Left ventricle myocardium superior (tissue), 1 donor: Measurements from ENCODE around the gene DOCK9. TPM values are rescaled to one million over a fixed set of nuclear protein-coding genes. Genes with fewer than 3 reads are reported as not detected.
"Not testable (repeated sequence)": the region's sequence is repeated elsewhere in the genome, so short reads cannot be mapped to it uniquely, and the experiment has no call there.

Experiments used
- ATAC-seq: fragments of 200-7000 bp; cut with Tn5 transposase; one replicate; pipeline ENCODE4 v1.9.1; 2020; ENCODE audit warnings: mild to moderate bottlenecking, moderate library complexity
- DNase-seq: peaks from one replicate; pipeline ENCODE4 v3.0.0-alpha.2; 2020
- intact Hi-C: fragments of 100-400 bp; cut with micrococcal nuclease; formaldehyde crosslinking; loops from one replicate; pipeline ENCODE4 v1.11.0; 2022
- total RNA-seq: library from RNA; stranded (reverse); fragmentation: NEBNext Ultra II Directional; extraction: Animal tissue kit (Norgen Biotek cat#: 25700); gene quantifications from one replicate; pipeline ENCODE4 v1.2.1, GENCODE V29; 2021
- donor health status: DM: no; HTN: yes; CAD: no; lungs with severe emphysema.

DOCK9 gene
- total RNA-seq, 1 donor from 2014 or later: 39.6 TPM

GRCh38 chr13:98774776-98775175, 203.1 kb downstream of the DOCK9 start:
- intact Hi-C loops: no loop called here

GRCh38 chr13:98773921-98774320, 203.9 kb downstream of the DOCK9 start:
- intact Hi-C loops: no loop called here
- no peak for DNase-seq
- ATAC-seq: no peak

More at GRCh38 chr13:98774776-98775175, 203.1 kb downstream of the DOCK9 start:
- no peak for ATAC-seq
- no peak for DNase-seq

- ATAC-seq: no peak
- intact Hi-C loops: no loop called here
- DNase-seq: no peak
Measured at GRCh38 chr13:98772794-98773452, 204.9 kb downstream of the DOCK9 start.

- DNase-seq (no peak), ATAC-seq (no peak)
- intact Hi-C loops: no loop called here
Measured at GRCh38 chr13:98771838-98772611, 205.8 kb downstream of the DOCK9 start.

- no peak for DNase-seq
- ATAC-seq: no peak
- intact Hi-C loops: no loop called here
Measured at GRCh38 chr13:98769736-98770135, 208.1 kb downstream of the DOCK9 start.

DNA sequence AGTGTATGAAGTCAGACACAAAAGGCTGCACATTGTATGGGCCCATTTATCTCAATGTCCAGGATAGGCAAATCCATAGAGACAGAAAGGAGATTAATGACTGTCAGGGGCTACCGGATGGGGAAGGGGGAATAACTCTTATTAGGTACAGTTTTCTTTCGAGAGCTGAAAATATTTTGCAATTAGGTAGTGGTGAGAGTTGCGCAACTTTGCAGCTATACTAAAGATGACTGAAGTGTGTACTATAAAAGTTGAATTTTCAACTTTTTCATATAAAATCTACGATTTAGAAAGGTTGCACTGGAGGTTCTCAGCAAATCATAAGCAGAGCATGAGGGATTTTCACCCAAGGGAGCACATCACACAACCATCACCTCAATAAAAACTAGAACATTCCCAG, 209.3 kb downstream of the DOCK9 start:
- DNase-seq: no peak
- ATAC-seq: no peak
- intact Hi-C loops: no loop called here

DNA sequence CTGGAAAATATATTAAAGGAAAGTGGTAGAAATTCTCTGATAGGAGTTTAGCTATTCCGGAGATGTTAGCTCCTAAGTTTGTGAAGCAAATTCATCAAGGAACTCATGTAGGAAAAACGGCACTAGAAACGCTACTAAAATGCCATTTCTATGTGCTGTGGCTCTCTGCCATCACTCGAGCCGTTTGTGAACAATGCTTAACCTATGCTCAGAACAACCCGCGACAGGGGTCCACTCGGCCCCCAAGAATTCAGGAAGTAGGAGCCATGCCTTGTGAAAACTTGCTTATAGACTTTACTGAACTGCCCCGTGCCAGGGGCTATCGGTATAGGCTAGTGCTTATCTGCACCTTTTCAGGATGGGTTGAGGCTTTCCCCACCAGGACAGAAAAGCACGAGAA, 211.2 kb downstream of the DOCK9 start:
- DNase-seq: no peak
- intact Hi-C loops: no loop called here
- ATAC-seq: no peak

DNA sequence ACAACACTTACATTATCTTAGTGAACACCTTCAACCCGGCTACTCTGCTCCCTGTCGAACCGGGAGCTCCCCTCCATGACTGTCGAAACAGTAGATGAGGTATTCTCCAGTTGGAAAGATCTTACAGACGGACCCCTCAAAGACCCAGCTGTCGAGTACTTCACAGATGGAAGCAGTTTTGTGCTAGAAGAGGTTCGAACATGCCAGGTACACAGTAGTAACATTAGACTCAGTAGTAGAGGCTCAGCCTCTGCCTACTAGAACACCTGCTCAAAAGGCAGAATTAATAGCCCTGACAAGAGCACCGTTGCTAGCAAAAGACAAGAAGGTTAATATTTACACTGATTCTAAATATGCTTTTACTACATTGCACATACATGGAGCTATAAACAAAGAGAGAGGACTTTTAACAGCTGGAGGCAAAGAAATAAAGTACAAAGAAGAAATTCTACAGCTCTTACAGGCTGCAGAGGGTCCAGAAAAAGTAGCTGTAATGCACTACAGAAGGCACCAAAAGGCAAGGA, 211.8 kb downstream of the DOCK9 start:
- ATAC-seq: no peak
- intact Hi-C loops: no loop called here

DNA sequence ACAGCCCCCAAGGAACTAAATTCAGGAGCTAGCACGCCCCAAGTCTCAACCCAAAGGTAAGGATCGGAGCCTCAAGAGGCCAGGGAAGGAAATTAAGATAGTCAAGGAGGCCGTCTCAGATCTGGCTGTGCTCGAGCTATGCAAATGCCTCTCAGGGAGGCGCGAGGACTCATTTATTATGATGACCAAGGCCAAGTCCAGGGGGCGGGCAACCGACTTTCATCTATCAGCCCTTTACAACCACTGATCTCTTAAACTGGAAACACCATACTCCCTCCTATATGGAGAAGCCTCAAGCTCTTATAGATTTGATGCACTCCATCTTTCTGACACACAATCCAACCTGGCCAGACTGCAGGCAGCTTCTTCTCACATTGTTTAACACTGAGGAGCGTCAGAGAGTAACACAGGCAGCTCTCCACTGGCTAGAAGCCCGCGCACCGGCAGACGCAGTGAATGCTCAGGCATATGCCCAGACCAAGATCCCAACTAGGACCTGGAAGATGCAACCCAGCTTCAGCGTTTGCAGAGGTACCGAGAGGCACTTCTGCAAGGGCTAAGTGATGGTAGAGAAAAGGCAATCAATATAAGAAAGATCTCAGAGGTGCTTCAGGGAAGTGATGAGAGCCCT, 215.8 kb downstream of the DOCK9 start:
- intact Hi-C loops: no loop called here
- ATAC-seq: no peak
- no peak for DNase-seq

More for the DNA sequence above, 211.8 kb downstream of the DOCK9 start:
- no peak for DNase-seq

- intact Hi-C loops: no loop called here
- DNase-seq (no peak), ATAC-seq (no peak)
Measured at GRCh38 chr13:98761126-98761985, 216.5 kb downstream of the DOCK9 start.

DNA sequence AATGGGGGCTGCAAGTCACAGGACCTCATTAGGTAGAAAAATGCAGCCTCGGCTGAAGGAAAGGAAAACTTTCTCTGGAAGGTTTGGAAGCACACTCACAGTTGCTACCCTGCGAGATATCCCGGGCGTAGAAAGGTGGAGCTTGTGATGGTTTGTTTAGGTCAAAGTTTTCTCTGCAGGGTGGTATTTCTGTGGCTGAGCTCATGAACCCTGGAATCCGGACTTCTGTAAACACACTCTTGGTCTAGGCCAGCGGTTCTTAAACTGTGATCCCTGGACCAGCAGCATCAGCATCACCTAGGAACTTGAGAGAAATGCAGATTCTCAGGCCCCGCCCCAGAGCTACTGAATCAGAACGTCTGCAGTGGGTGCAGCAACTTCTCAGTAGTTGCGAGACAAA, 222.1 kb downstream of the DOCK9 start:
- ATAC-seq (no peak), DNase-seq (no peak)
- intact Hi-C loops: no loop called here

DNA sequence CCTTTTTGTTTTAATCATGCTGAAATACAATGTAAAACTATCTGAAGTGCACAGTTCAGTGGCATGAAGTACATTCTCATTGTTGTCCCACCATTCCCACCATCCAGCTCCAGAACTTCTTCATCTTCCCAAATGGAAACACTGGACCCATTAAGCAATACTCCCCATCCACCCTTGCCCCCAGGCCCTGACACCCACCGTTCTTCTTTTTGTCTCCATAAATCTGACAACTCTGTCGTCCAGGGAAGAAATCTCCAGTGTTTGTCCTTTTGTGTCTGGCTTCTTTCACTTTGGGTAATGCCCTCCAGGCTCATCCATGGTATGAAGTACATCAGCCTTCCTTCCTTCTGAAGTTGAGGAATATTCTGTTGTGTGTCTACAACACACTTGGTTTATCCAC, 222.7 kb downstream of the DOCK9 start:
- ATAC-seq (no peak), DNase-seq (no peak)
- intact Hi-C loops: no loop called here

GRCh38 chr13:98754468-98754867, 223.4 kb downstream of the DOCK9 start:
- intact Hi-C loops, DNase-seq, ATAC-seq: not testable (repeated sequence)

- DNase-seq: no peak
- no peak for ATAC-seq
- intact Hi-C loops: no loop called here
Measured at GRCh38 chr13:98752467-98753290, 225.2 kb downstream of the DOCK9 start, which contains the start of gene SLC15A1. Gene SLC15A1 (minus strand): TSS chr13:98752672. CDS start chr13:98752598, 74 bp downstream.

DNA sequence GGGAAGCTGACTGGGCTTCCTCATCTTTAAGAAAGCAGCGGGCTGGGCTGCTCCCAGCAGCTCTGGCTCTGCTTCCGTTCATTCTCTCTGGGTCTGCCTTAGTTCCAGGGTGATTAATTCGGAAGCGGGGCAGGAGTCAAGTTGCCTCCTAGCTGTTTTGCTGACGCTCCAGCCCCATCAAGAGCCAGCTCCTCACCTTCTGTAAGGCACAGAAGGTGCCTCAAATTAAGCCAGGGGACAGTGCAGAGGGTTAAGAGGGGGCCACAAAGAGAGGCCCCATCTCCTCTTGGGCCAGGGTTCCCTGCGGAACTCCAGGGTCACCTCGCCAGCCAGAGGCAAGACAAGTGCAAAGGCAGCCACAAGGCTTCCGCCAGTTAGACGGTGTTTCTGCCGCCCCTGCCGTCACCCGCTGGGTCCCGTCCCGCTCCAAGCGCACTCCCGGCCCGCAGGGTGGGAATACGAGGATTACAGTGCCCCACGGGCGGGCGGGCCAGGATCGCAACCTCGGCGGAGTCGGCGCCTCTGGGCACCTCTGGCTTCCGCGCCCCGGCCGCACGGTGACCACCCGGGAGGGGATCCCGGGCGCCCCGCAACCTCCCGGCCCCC, 225.9 kb downstream of the DOCK9 start:
- DNase-seq: no peak
- ATAC-seq: no peak
- intact Hi-C loops: no loop called here

- DNase-seq: no peak
- ATAC-seq: no peak
- intact Hi-C loops: no loop called here
Measured at GRCh38 chr13:98751367-98751782, 226.5 kb downstream of the DOCK9 start.

DNA sequence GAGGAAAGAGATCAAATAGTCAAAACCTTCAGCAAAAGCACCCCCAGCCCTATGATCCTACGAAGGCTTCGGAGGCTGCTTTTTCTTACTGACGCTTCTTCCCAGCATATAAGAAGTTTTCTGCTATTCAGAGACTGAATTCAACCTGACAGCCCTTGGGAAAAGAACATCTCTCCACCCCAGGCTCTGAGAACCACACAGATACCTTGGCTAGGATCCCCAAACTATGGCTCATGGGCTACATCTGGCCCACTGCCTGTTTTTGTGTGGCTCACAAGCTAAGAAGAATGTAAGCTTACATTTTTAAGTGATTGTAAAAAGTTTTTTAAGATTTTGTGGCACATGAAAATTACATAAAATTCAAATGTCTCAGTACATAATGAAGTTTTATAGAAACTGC, 228.4 kb downstream of the DOCK9 start:
- intact Hi-C loops: no loop called here
- DNase-seq (no peak), ATAC-seq (no peak)

DNA sequence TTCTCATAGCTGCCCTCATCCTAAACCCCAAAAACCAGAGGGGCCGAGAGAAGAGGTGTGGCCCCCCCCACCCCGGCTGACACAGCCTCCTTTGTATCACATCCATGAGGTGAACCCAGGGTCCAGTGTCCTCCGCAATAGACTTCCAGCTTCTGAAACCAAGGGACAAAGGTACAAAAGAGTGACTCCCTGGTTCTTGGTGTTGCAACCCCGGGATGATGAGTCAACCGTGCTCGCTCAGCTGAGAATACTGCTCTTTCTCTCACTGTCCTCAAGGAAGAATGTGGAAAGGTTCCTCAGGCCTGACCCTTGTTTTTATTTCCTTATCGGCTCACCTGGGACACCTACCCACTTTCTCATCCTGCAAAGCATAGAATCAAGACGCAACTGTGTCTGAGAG, 230.9 kb downstream of the DOCK9 start:
- intact Hi-C loops: no loop called here
- ATAC-seq (no peak), DNase-seq (no peak)
